GM13976 (cell line): Measurements from ENCODE around the gene NEB.

Source experiments
- DNase-seq: peaks from one replicate; pipeline ENCODE4 v3.0.0; 2012; ENCODE audit warnings: low spot score
- in situ Hi-C: fragments of 300-500 bp; cut with MboI; formaldehyde crosslinking; loops from one replicate; pipeline ENCODE4 v1.12.0; 2022; ENCODE audit warnings: low sequenced_read_pairs, mixed read lengths, inconsistent platforms; ENCODE audit not compliant: unreplicated experiment
- TF ChIP-seq, protein P1 (sequence below): IDR thresholded peaks from 2 replicates; pipeline ENCODE4 v1.5.1; 2012; ENCODE audit warnings: borderline replicate concordance, mild to moderate bottlenecking; ENCODE audit not compliant: insufficient read depth; ENCODE audit errors: extremely low read depth, missing control alignments, control extremely low read depth

Gene NEB

DNA sequence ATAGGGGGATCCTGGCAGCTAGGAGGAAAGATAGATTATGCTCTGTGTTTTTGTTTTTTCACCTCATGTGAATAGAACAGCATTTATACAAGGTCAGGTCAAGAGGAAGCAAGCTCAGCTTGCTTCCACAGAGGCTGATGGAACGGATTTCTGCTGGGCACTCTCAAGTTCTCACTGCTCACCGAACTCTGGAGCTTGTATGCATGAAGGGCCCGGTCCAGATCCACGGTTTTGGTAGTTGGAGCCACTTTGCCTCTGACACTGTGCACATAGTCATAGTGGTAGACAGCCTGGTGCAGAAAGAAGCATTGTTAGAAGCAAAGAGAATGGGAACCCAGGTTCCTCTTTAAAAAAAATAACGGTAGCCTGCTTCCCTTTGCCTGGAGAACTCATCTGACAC is 182.7 kb downstream of the NEB start:
- TF ChIP-seq, protein P1, sequence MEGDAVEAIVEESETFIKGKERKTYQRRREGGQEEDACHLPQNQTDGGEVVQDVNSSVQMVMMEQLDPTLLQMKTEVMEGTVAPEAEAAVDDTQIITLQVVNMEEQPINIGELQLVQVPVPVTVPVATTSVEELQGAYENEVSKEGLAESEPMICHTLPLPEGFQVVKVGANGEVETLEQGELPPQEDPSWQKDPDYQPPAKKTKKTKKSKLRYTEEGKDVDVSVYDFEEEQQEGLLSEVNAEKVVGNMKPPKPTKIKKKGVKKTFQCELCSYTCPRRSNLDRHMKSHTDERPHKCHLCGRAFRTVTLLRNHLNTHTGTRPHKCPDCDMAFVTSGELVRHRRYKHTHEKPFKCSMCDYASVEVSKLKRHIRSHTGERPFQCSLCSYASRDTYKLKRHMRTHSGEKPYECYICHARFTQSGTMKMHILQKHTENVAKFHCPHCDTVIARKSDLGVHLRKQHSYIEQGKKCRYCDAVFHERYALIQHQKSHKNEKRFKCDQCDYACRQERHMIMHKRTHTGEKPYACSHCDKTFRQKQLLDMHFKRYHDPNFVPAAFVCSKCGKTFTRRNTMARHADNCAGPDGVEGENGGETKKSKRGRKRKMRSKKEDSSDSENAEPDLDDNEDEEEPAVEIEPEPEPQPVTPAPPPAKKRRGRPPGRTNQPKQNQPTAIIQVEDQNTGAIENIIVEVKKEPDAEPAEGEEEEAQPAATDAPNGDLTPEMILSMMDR, result no peak
- in situ Hi-C loops, result no loop called here
- DNase-seq, result no peak

DNA sequence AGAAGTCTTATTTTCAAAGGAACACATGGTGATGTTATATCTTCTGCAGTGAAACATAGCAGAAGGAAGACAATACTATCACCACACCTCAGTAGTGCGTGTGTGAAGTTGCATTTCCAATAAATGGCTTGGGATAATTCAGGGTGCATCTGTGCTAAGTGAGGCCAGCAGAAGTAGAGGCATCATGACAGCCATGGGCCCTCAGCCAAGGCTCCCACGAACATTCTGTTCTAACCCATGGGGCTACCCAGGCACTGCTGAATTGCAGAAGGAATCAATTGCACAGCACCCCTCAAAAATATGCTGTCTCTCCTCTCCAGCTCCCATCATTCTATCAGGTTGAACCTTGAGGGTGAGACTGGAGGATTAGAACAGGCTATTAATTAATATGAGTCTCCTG is 185.1 kb downstream of the NEB start:
- in situ Hi-C loops, result no loop called here
- TF ChIP-seq, protein P1, result no peak
- DNase-seq, result no peak

DNA sequence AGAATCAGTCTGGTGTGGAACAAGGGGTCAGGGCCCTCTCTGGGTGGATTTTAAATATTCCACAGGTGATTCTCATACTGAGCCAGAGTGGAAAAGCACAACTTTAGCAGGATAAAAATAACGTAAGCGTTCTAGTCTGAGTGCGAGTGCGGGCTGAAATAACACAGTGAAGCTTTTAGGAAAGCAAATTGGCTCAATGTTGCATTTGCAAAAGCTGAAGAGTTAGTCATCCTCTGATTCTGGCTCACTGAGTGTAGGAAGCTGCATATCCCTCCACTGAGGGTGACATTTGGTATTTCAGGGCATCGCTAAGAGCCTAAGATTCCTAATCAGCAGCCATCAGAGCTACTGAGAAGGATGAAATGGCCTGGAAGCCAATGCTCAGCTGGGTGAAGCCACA is 189.8 kb downstream of the NEB start:
- in situ Hi-C loops, result no loop called here
- TF ChIP-seq, protein P1, result no peak
- no peak for DNase-seq

DNA sequence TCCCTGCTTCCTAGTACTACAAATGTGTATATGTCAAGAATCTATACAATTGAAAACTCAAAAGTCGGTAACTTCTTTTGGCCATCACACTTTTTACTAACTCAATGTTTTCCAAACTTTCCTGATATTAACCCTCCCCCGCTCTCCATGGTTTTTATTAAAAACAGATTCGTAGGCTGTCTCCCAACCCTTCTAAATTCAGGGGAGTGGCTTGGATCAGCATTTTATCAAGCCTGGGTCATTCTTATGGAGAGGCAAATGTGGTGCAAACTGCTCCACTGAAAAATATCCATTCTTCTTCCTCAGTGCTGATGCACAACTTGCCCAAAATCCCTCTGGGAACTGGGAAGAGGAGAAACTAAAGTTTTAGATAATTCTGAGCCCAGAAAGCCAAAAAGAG is 190.4 kb downstream of the NEB start:
- in situ Hi-C loops, result no loop called here
- TF ChIP-seq, protein P1, result no peak
- DNase-seq, result no peak

DNA sequence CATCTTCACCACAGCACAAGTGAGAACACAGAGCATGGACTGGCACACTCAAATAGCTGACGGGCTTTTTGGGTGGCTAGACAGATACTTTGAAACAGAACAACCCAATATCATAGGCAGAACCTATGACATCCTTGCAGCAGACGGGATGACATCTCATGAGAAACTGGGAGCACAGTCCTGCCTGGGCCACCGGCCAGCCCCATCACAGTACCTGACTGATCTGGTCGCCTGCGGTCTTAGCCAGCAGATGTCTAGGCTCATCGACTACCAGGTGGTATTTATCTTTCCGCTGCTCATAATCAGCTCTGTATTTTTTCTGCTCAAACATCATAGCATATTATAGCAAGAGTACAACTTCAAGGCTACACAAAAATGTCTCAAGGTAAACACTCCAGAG is 200.3 kb downstream of the NEB start:
- TF ChIP-seq, protein P1, result no peak
- in situ Hi-C loops, result no loop called here
- DNase-seq, result no peak

DNA sequence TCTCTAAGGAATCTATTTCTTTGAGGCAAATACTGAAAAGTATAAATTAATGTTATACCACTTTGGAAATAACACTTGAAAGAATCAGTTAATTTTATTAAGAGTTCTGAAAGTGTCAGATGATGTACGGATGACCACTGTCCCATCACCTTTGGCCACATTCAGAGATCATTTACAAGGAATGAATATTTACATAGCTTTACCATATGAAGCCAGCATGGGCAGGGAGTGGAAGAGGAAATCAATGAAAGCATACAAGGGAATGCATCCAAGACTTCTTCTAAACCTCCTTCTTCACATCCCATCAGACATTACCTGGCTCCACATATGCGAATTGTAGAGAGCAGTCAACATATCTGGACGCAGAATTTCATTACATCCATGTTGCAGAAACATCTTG is 201.1 kb downstream of the NEB start:
- TF ChIP-seq, protein P1, result no peak
- no peak for DNase-seq
- in situ Hi-C loops, result no loop called here

DNA sequence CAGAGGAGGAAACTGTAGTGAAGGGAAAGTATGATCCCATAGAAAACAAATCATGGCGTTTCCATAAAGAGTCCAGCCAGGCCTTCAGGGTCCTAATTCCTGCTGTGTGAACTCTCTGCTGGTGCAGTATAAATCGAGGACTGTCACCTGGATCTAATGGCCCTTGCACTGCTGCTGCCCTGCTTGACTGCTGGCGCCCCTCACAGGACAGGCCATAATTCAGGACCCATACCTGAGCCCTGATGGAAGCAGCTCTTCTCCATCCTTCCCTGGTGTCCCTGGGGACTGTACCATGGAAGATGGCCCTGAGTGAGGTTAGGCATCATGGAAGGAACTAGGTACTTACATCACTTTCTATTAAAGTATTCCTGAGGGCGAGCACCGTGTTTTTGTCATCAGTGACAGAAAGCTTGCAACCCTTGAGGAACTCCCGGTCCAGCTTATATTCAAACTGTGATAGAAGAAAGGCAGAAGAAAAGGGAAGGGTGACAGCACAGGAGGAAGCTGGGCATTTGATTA is 207.6 kb downstream of the NEB start:
- TF ChIP-seq, protein P1, result no peak
- no peak for DNase-seq
- in situ Hi-C loops, result no loop called here
